ENCODE data around the gene MAPKBP1.

Gene MAPKBP1

DNA sequence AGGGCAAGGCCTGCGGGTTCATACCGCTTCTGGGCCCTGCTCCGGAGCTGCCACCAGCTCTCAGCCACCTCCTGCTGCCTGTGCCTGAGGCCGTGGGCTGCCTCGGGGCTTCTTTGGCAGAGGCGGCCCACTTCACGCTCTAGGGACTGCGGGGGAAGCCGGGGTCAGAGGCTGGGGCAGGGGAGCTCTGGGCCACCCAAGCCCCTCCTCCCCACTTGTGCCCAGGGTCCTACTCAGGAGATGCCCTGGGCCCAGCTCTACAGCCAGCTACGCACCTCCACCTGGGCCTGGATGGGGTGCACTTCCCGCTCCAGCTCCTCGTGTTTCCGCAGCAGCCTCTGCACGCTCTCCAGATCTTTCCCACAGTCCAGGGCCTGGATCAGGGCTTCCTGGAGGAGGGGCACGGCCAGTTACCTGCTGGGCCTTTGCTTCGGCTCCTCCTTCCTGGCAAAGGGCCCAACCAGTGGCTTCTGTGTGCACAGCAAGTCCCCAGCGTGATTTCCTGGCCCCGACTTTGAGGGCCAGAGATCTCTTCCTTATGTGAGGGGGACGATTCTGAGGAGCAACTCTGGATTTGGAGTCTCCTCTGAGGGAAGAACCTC lies 88.3 kb downstream of the MAPKBP1 start:
- DNase-seq (ENCODE audit: low spot score in 2 of 2): no peak
- Mint-ChIP-seq H3K27ac (ENCODE audit: low read depth) (peak overlapping the region; percentile 67), H3K9me3 (no peaks in the 10 kb centered on the region), H3K4me1 (peaks cover 17% of the 10 kb centered on the region), H3K4me3 (no peak overlapping the region), H3K27me3 (no peaks in the 10 kb centered on the region), H3K36me3 (ENCODE audit: insufficient read depth) (peaks cover 2% of the 10 kb centered on the region)
- no peak for ATAC-seq (replicated peaks; ENCODE audit: extremely low read depth, poor library complexity, severe bottlenecking)

DNA sequence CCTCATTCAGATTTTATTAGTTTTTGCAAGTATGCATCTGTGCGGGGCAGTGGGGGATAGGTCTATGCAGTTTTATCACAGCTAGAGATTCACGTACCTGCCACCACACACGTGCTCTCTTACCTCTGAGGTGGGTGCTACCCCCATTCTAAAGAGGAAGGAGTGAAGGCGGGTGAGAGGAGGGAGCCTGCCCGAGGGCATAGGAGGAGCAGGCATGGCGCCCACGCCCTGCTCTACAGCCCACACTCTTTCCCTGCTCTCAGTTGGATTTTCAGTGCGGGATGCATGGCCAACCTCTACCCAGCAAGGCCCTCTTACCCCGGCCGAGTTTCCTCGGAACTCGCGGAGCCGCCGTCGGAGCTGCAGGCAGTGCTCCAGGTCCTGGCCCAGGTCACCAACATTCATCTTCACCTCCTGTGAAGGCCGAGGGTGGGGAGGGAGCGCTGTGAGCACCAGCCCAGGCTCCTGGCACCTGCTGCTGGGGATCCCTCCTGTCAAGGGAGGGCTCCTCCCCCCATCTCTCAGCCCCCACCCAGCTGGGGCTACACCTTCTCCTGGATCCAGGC lies 91.3 kb downstream of the MAPKBP1 start:
- peaks cover 2% of the 10 kb centered on the region for H3K36me3 Mint-ChIP-seq (ENCODE audit: insufficient read depth)
- no peak overlapping the region for H3K27ac Mint-ChIP-seq (ENCODE audit: low read depth)
- H3K4me3 Mint-ChIP-seq: no peak overlapping the region
- H3K4me1 Mint-ChIP-seq: peaks cover 15% of the 10 kb centered on the region
- no peak for DNase-seq (ENCODE audit: low spot score in 2 of 2)
- no peaks in the 10 kb centered on the region for H3K27me3 Mint-ChIP-seq
- no peaks in the 10 kb centered on the region for H3K9me3 Mint-ChIP-seq
- ATAC-seq (replicated peaks; ENCODE audit: extremely low read depth, poor library complexity, severe bottlenecking): peak; percentile 29

DNA sequence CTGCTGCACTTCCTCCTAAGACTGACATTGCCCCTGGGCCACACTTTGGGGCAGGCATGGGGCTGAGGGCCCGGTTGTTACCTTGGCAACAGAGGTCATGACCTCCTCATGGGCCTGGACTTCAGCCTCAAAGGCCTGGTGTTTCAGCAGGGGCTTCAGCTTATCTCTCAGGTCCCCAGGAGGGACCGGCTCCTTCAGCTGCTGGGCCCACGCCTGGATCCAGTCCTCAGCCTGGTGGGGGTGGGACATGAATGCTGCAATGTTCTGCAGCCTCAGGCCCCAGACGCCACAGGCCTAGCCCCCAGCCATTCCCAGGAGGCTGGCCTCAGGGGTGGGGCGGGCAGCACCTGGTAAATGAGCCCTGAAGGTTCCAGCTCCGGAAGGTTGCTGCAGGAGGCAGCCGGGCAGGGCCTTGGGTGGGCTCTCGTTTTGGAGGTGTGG lies 92.0 kb downstream of the MAPKBP1 start:
- no peaks in the 10 kb centered on the region for H3K27me3 Mint-ChIP-seq
- no peak overlapping the region for H3K27ac Mint-ChIP-seq (ENCODE audit: low read depth)
- no peaks in the 10 kb centered on the region for H3K9me3 Mint-ChIP-seq
- no peaks in the 10 kb centered on the region for H3K36me3 Mint-ChIP-seq (ENCODE audit: insufficient read depth)
- no peak for ATAC-seq (replicated peaks; ENCODE audit: extremely low read depth, poor library complexity, severe bottlenecking)
- H3K4me1 Mint-ChIP-seq: peaks cover 18% of the 10 kb centered on the region
- DNase-seq (ENCODE audit: low spot score in 2 of 2): no peak
- H3K4me3 Mint-ChIP-seq: no peak overlapping the region

DNA sequence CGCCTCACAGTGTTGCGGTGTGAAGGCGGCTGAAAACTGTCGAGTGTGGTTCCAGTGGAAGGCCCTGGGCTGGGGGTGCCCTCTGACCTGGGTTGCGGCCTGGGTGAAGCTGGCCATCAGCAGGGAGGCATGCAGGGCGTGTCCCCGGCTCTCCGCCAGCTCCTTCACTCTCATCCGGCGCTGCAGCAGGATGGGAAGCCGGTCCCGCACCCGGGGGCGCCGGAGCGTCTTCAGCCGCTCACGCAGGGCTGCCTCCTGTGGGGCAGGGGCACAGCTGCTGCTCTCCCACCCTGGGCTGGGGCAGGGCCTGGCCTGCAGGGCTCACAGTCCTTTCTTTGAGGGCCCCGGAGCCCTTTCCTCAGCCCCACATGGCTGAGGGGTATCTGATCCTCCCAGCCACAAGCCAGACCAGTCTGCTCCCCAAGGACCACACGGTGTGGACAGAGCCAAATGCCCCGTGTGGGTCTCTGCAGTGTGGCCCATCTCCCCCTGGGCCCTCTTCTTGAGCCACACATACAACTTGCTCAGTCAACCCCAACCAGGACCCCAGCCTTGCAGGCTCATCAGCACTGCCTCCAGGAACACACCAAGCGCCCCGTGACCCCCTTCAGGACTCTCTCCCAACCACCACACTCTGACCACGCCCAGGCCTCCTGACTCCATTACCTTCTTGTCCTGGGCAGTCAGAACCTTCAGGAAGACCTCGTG lies 92.7 kb downstream of the MAPKBP1 start:
- H3K4me3 Mint-ChIP-seq: no peak overlapping the region
- no peak for DNase-seq (ENCODE audit: low spot score in 2 of 2)
- no peaks in the 10 kb centered on the region for H3K27me3 Mint-ChIP-seq
- peaks cover 19% of the 10 kb centered on the region for H3K4me1 Mint-ChIP-seq
- H3K36me3 Mint-ChIP-seq (ENCODE audit: insufficient read depth): no peaks in the 10 kb centered on the region
- no peak for ATAC-seq (replicated peaks; ENCODE audit: extremely low read depth, poor library complexity, severe bottlenecking)
- no peak overlapping the region for H3K27ac Mint-ChIP-seq (ENCODE audit: low read depth)
- H3K9me3 Mint-ChIP-seq: no peaks in the 10 kb centered on the region

GRCh38 chr15:41868321-41868720 lies 94.0 kb downstream of the MAPKBP1 start:
- Mint-ChIP-seq H3K9me3 (no peaks in the 10 kb centered on the region), H3K27me3 (no peaks in the 10 kb centered on the region), H3K27ac (ENCODE audit: low read depth) (no peak overlapping the region), H3K36me3 (ENCODE audit: insufficient read depth) (no peaks in the 10 kb centered on the region), H3K4me1 (peaks cover 17% of the 10 kb centered on the region), H3K4me3 (no peak overlapping the region)
- ATAC-seq (replicated peaks; ENCODE audit: extremely low read depth, poor library complexity, severe bottlenecking) (no peak), DNase-seq (ENCODE audit: low spot score in 2 of 2) (no peak)

DNA sequence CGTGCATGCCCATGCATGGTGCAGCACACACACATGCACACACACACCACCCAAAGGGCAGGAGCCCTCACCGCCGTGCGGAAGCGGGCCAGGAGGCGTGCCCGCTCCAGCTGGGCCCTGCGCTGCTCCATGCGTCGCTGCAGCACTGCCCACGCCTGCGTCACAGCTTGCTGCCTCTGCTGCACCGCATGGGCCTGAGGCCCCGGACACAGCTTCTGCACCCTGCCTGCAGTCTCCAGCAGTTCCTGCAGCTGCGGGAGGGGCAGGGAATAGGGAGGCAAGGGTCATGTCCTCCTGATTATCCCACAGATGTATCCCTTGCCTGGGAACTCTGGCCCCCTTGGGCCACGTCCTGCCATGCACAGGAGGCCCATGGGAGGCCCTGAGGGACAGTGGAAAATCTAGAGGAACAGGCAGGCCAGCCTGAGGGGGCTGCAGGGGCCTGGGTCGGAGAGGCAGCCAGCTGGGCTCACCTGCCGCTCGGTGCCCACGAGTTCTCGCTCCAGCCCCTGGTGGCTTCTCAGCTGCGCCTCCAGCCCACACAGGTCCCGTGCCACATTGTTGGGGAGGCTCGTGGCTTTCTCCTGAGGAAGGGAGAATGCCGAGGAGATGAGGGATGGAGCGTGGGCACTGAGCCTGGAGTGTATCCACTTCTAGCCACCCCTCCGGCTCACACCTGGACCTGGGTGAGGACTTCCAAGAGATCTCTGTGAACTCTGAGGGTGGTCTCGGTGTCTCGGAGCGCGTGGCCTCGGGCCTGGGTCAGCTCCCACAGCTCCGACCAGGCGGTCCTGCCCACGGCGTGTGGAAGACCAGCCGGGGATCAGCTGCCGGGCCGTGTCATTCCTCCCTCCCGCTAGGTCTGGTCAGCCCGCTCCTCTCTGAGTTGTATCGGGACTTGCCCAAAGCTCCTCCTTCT lies 95.7 kb downstream of the MAPKBP1 start:
- peak overlapping the region; percentile 85 for H3K27ac Mint-ChIP-seq (ENCODE audit: low read depth)
- no peak for ATAC-seq (replicated peaks; ENCODE audit: extremely low read depth, poor library complexity, severe bottlenecking)
- no peak overlapping the region for H3K4me3 Mint-ChIP-seq
- H3K36me3 Mint-ChIP-seq (ENCODE audit: insufficient read depth): no peaks in the 10 kb centered on the region
- DNase-seq (ENCODE audit: low spot score in 2 of 2): no peak
- H3K9me3 Mint-ChIP-seq: no peaks in the 10 kb centered on the region
- no peaks in the 10 kb centered on the region for H3K27me3 Mint-ChIP-seq
- H3K4me1 Mint-ChIP-seq: peaks cover 17% of the 10 kb centered on the region

DNA sequence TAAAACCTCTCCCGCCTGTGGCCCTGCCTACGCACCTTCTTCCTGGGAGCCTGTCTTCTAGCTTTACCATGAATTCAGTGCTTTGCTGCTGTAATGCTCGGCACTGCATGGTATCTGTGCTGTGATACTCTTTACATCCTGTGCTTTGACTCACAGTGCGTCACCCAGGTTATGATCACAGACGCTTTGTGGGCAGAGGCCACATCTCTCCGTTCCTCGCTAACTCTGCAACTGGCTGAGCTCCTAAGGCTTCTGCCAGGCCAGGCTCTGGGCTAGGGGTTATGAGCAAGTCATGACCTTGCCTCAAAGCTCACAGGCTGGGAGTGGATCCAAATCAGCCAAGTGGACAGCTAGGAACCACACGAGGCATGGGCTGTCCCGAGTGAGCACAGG lies 96.4 kb downstream of the MAPKBP1 start:
- no peaks in the 10 kb centered on the region for H3K9me3 Mint-ChIP-seq
- no peak overlapping the region for H3K4me3 Mint-ChIP-seq
- H3K27me3 Mint-ChIP-seq: no peaks in the 10 kb centered on the region
- H3K4me1 Mint-ChIP-seq: peaks cover 17% of the 10 kb centered on the region
- H3K27ac Mint-ChIP-seq (ENCODE audit: low read depth): peak overlapping the region; percentile 85
- DNase-seq (ENCODE audit: low spot score in 2 of 2) (peak in 1 of 2 donors; percentile 45), ATAC-seq (replicated peaks; ENCODE audit: extremely low read depth, poor library complexity, severe bottlenecking) (peak; percentile 97)
- H3K36me3 Mint-ChIP-seq (ENCODE audit: insufficient read depth): no peaks in the 10 kb centered on the region

DNA sequence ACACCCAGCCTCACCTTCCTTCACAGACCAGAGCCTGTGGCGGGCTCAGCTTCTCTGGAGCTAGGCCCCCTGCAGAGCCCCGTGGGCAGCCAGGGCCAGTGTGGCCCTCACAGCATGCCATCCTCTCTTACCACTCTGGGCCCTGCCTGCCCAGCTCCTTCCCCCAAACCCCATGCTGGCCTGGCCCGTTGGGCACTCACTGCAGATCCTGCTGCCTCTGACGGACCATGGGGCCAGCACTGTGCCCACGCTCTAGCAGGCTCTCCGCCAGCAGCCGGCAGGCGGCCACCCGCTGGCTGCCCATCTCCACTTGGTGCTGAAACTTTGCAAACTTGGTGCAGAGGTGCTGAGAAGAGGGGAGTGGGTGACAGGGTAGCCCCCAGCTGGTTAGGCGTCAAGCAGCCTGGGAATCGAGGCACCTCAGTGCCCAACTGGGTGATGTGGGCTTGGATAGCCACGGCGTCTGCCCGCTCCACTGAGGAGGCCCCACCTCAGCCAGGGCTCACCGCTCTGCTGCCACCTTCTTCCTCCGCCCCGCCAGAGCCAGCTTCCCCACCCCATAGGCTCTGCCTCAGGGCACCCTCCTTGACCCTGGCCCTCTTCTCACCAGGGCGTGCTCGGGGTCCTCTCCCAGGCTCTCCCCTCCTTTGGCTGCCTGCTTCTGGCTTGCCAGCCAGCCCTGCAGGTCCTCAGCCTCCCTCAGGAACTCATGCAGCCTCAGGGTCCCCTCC lies 97.1 kb downstream of the MAPKBP1 start:
- Mint-ChIP-seq H3K4me3 (no peak overlapping the region), H3K9me3 (no peaks in the 10 kb centered on the region), H3K4me1 (peaks cover 17% of the 10 kb centered on the region), H3K27ac (ENCODE audit: low read depth) (peak overlapping the region; percentile 85), H3K27me3 (no peaks in the 10 kb centered on the region), H3K36me3 (ENCODE audit: insufficient read depth) (no peaks in the 10 kb centered on the region)
- ATAC-seq (replicated peaks; ENCODE audit: extremely low read depth, poor library complexity, severe bottlenecking) (no peak), DNase-seq (ENCODE audit: low spot score in 2 of 2) (no peak)

GRCh38 chr15:41872166-41872747 lies 98.0 kb downstream of the MAPKBP1 start:
- ATAC-seq (replicated peaks; ENCODE audit: extremely low read depth, poor library complexity, severe bottlenecking): no peak
- peak overlapping the region; percentile 54 for H3K27ac Mint-ChIP-seq (ENCODE audit: low read depth)

DNA sequence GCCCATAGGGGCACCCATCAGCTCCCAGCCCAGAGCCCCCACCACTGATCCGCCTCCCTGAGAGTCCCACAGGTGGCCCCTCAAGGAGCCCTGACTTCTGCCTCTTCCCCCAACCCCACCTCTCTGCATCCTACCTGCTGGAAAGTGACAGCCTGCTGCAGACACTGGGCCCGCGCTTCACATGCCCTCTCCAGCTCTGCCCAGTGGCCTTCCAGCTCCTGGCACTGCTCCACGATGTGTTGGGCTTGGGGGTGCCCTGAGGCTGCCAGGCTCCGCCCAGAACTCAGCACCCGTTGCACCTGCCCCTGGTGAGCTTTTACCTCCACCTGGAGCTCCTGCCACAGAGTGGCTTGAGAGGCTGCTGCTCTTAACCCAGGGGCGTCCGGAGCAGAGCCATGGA lies 99.4 kb downstream of the MAPKBP1 start:
- ATAC-seq (replicated peaks; ENCODE audit: extremely low read depth, poor library complexity, severe bottlenecking): no peak
- H3K27ac Mint-ChIP-seq (ENCODE audit: low read depth): peak overlapping the region; percentile 68
- no peaks in the 10 kb centered on the region for H3K36me3 Mint-ChIP-seq (ENCODE audit: insufficient read depth)
- H3K27me3 Mint-ChIP-seq: no peaks in the 10 kb centered on the region
- H3K4me3 Mint-ChIP-seq: no peak overlapping the region
- H3K4me1 Mint-ChIP-seq: peaks cover 17% of the 10 kb centered on the region
- H3K9me3 Mint-ChIP-seq: no peaks in the 10 kb centered on the region
- DNase-seq (ENCODE audit: low spot score in 2 of 2): no peak

More at GRCh38 chr15:41872166-41872747, 98.0 kb downstream of the MAPKBP1 start:
- Mint-ChIP-seq H3K9me3 (no peaks in the 10 kb centered on the region), H3K27me3 (no peaks in the 10 kb centered on the region), H3K4me3 (no peak overlapping the region), H3K36me3 (ENCODE audit: insufficient read depth) (no peaks in the 10 kb centered on the region), H3K4me1 (peaks cover 17% of the 10 kb centered on the region)
- no peak for DNase-seq (ENCODE audit: low spot score in 2 of 2)

GRCh38 chr15:41874736-41875135 lies 100.5 kb downstream of the MAPKBP1 start:
- Mint-ChIP-seq H3K27me3 (peaks cover 5% of the 10 kb centered on the region), H3K4me1 (peaks cover 17% of the 10 kb centered on the region), H3K9me3 (no peaks in the 10 kb centered on the region), H3K27ac (ENCODE audit: low read depth) (peak overlapping the region; percentile 68), H3K4me3 (no peak overlapping the region), H3K36me3 (ENCODE audit: insufficient read depth) (no peaks in the 10 kb centered on the region)
- DNase-seq (ENCODE audit: low spot score in 2 of 2) (no peak), ATAC-seq (replicated peaks; ENCODE audit: extremely low read depth, poor library complexity, severe bottlenecking) (no peak)

DNA sequence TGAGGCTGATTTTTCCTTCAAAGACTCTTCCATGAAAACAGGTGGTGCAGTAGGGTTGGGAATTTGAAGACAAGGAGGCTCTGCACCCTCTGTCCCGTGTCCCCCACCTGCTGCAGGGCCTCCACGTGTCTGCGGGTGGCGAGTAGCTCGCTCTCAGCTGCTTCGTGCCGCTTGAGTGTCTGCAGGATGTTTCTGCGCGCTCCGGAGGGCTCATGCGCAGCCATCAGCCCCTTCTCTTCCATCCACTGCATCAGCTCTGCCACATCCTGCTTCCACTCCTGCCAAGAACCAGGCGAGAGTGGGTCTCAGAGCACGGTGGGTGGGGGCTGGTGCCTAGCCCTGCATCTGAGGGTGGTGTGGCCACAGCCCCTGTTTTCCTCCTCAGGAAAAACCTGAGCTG lies 101.7 kb downstream of the MAPKBP1 start:
- Mint-ChIP-seq H3K36me3 (ENCODE audit: insufficient read depth) (no peaks in the 10 kb centered on the region), H3K4me3 (no peak overlapping the region), H3K27me3 (peaks cover 18% of the 10 kb centered on the region), H3K4me1 (peaks cover 16% of the 10 kb centered on the region), H3K9me3 (no peaks in the 10 kb centered on the region), H3K27ac (ENCODE audit: low read depth) (no peak overlapping the region)
- DNase-seq (ENCODE audit: low spot score in 2 of 2) (no peak), ATAC-seq (replicated peaks; ENCODE audit: extremely low read depth, poor library complexity, severe bottlenecking) (no peak)
